Non-pigmented ciliary epithelial cell (primary cell): Measurements from ENCODE around the gene SORBS1.

Source experiments
- DNase-seq: peaks from one replicate; pipeline ENCODE4 v3.0.0-alpha.2; 2010; ENCODE audit warnings: low read depth

The SORBS1 gene

DNA sequence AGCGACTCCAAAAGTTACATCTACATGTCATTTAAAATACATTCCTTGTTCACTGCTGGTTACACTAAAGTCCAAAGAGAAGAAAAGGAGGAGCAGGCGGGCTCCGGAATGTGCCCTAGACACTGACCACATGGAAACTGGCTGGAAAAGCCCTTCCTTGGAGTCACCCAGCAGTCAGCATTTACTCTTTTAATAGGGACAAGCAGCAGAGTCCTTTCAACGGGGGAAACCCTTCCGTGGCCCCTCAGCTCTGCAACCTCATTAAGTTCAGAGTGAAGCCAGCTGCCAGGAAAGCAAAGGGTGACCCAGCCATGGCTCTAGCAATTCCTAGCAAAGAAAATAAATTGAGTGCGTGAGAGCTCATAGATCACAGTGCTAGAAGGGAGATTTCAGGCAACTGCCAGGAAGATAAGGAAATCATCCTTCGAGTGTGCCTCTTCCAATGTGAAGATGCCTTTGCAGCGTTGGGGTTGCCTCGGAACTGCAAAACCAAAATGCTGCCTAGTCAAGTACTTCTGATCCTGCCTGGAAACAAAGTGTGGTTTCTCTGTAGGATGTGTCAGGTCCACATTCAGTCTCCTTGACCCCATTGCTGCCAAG is 101.6 kb downstream of the SORBS1 start:
- DNase-seq, result no peak

DNA sequence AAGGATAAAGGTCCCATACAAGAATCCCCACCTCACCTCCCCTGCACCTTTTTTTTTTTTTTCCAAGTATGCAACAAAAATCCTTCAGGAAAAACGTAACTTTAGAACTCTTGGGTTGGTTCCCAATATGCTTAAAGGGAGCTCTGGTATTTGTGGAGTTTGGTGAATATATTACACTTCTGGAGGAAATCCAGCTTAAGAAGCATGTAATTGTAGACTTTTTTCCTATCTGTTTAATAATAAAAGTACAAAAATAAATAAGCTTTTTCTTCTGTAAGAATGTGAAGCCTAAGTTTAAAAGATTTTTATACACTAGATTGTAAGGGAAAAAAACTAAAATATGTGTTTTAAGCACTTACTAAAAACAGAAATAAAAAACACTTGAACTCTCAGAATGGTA is 102.3 kb downstream of the SORBS1 start:
- DNase-seq, result no peak

DNA sequence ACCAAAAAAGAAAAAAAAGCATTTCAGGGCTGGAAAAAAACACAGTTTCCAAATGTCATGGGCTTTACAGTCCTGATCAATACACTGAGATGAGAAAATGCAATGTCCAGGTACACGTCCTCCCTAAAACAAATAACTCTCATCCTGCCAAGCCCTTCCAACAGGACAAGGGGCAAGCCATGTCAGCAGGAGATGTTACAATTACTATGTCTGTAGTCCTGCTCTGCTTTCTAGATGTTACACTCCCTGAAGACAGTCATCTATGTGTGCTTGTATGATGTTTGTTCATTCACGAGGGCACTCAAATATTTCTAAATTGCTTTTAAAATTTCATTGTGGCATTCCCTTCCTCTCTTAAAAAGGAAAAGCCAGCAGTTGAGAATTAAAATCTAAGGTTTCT is 103.2 kb downstream of the SORBS1 start:
- no peak for DNase-seq

DNA sequence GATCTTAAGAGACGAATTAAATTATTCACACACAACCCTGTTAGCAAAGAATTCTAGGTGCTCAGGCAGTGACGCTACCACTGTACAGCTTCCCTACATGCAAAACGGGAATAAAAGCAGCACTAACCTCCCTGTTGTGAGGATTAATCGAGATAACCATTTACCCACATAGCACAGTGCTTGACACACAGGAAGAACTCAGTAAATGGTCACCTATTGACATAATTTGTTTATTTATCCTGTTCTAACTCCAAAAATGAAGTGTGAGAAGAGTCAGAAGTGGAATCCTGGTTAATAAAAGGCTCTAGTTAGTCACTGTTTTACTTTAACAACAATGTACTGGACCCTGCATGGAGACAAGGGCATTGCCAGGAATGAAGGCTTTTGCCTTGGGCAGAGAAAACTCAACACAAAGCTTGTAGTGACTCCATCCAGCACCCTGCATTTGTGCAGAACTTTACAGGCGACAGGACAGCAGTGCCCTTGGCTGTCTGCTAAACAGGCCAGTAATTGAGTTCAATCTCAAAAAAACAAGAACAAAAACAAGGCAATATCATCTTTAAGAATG is 103.8 kb downstream of the SORBS1 start:
- DNase-seq, result no peak

DNA sequence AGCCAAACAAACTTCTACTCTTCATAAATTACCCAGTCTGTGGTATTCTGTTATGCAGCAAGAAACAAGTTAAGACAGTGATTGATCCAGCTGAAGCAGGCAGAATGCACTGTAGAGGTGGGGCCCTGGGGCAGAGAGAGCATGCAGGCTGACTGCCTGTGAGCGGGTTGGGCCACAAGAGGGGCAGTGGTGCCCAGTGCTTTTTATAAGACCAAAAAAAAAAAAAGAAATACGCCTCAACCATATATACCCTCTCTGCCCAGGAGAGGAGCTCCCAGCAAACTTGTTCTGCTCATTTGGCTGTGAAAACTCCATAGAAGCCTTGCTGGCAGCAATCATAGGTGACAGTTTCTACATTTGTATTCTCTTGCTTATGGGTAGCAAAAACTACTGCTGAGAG is 104.7 kb downstream of the SORBS1 start:
- no peak for DNase-seq

DNA sequence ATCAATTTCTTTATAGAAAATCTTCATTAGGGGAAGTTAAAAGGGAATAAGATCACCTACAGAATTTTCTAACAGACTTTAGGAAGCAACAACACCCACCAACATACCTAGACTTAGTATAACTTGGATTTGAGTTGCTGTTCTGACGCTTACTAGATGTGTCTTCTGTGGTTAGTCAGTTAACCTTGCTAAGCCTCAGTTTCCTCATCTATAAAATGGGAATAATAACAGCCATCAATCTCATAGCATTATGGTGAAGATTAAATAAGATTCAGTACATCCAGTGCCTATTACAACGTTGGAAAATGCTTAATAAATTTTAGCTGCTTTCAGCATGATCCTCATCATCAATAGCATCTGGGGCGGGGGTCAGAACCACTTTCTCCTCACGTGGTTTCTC is 106.2 kb downstream of the SORBS1 start:
- no peak for DNase-seq

DNA sequence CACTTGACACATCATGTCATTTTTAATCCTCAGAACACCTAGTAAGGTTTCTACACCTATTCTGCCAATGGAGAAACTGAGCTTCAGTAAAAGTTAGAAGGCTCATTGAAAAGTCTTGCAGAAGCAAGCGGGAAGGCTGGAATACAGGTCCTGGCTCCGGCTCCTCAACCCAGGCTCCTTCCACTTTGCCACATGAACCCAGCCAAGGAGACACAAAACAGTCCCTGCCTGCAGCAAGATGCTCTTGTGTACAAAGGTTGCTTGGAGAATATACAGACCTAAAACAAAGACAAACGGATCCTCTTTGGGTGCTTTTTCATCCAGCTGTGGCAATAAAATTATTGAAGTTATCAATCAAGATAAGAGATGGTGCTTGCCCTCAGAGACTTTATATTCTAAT is 106.8 kb downstream of the SORBS1 start:
- no peak for DNase-seq

DNA sequence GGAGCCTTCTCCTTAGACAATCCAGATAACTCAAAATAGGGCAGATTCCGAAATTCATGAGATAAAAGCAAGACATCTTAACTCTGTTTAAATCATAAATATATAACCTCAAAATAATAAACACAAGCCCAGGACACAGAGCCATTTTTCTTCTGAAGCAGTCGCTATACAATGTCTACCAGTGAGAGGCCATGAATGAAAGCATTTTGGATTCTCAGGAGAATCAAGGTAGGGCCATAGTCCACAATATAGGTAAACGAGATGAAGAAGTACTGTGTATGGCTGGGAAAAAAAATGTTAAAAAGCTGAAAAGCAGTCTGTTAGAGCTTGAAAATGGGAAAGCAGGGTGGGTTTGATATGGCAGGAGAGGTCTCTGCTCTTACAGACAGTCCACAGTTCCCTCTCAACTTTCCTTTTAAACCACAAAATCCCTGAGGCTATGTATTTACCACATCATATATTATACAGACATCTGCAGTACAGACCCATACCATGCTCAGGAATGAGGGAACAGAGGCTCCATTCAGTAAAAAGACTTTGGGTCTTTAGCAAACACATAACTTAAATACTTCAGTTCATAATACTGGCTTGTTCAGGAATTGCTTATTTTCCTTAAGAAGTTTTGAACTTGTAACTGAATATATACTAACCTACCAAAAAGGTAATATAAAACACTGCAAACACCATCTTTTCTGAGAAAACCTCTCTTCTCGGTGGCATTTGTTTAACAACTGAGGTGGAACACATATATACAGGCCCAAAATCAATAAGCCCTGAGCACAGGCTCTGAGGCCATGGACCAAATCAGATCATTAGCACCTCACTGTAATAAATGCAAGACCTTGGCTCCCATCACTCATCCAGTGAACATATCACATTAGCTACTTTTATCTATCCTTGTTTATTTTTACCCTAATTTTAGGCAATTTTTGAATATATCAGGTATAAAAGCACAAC is 109.3 kb downstream of the SORBS1 start:
- DNase-seq, result no peak

DNA sequence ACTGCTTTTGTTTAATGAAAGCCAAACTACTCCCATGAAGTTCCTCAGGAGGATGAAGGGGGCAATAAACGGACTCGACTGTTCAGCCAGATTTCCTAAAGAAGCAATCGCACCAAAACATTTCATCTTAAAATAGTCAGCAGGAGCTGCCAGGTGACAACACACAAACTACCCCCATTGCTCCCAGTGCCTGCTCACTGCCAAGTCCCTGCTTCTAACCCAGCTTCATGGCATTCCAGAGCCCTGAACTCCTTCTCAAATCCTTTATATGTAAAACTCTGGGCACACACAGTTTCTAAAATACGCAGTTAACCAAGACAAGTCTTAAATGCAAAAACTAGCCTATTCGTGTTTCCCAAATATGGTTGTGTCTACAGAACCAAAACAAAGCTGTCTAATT is 110.0 kb downstream of the SORBS1 start:
- DNase-seq, result no peak

DNA sequence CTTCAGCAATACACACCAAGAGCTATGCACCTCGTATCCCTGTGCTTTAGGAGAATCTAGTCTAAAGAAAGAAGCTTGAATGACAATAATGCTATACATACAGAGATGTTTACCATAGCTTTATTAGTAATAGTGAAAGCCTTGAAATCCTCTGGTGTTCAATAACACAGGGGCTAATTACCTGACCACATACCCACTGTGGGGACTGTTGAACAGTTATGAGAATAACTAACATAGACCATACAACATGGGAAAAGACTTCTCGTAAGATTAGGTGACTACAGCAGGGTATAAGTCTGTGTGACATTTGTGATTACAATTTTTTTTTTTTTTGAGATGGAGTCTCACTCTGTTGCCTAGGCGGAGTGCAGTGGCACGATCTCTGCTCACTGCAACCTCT is 111.0 kb downstream of the SORBS1 start:
- no peak for DNase-seq

DNA sequence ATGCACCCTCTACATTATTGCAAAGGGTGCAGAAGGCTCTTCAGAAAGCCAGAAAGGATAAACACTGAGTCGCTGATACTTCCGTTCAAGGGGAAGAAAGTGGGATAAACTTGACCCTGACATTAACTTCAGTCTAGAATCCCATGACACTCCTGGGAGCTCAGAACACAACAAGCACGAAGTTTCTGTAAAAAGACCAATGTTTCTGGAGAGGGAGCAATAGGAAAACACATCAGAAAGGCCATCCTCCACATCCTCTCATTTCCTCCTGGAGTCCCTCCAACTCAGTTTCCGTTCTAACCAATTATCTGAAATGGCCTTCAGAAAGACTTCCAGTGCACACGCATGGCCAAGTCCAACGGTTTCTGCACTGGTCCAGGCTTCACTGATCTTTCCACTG is 113.5 kb downstream of the SORBS1 start:
- DNase-seq, result no peak

DNA sequence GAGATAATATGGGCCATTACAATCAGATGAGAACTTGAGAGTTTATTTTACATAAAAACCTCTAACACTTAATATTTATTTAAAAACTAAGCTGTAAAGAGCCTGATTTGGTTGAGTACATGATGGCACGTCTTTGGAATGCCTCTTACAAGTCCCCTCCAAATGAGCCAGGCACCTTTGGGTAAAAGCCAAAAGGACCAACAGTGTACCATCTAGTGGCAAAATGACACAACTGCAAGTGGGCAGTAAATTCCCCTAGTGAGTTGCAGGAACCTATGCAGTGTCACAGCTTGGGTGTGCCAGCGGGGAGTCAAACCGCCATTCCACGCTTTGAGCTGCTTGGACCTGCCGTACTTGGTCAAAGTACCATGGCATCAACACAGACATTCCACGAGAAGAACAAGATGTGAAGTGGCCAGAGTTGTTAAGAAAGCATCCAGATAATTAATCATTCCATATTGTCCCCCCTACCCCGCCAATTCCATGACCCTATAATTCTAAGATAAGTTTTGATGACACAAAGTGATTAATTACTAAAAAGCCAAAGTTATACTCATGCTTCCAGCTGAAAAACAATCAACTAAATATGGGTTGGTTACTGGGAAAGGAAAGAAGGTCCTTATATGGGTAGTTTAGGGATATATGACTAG is 115.2 kb downstream of the SORBS1 start:
- peak; percentile 40 for DNase-seq

DNA sequence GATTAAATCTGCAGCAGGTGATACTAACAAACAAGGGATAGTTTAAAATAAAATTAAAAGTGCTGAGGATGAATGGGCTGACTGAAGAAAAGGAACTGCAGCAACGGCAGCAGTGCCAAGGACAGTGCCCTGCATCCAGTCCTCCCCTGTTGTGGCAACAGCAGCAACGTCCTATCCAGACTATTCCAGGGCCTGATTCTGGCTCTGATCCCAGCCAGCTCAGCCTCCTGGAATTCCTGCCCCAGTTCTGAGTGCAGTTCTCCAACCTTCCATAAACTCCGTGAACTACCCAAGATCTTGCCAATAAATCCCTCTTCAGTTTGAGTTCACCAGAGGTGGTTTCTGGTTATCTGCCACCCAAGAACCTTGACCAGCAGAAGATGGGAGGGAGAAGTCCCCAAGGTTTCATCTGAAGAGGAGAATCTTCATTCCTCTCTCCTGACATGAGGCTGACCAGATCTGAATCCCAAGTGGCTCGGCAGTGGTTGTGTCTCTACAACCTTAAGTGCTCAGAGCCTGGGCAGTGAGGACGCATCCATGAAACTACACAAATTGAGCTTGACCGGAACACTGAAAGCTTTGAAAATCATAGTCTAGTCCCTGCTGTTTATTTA is 115.8 kb downstream of the SORBS1 start:
- DNase-seq, result peak; percentile 34

DNA sequence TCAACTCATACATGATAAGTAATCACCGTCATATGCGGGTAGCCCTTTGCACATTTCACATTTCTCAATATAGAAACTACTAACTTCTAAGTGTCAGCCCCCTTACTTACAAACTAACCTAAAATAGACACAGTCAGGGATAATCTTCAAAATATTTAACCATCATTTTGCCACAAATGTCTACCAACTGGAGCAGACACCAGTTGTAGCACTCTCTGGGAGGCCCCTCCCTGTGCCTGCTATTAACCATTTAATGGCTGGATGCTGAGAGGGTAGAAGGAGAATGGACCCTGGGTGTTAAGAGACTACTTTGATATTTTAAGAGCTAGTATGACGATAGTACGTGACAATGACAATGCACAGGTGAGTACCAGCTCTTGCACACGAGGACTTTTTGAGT is 116.4 kb downstream of the SORBS1 start:
- no peak for DNase-seq

DNA sequence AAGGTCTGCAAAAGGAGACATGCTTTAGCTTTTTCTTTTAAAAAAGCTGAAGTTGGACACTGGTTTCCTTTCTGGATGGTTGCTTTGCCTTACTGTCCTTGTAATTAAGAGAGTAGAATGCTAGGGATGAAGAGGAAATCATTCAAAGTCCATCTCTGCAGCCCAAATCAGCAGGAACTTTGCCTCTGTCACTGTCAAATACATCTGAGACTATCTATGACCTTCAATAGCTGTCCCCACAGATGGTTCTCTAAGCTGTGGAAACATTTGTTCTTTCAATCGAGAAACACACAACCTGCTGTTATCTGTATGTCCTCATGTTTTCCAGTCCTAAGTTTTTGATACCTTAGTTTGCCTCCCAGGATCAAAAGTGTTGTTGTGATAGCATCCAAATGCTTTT is 117.5 kb downstream of the SORBS1 start:
- no peak for DNase-seq

DNA sequence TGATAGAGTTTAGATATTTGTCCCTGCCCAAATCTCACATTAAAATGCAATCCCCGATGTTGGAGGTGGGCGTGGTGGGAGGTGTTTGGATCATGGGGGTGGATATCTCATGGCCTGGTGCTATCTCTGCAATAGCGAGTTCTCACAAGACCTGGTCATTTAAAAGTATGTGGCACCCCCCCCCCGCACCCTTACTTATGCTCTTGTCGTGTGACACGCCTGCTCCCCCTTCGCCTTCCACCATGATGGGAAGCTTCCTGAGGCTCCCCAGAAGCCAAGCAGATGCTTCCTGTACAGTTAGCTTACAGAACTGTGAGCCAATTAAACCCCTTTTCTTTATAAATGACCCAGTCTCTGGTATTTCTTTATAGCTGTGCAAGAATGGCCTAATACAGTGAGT is 118.8 kb downstream of the SORBS1 start:
- DNase-seq, result no peak

DNA sequence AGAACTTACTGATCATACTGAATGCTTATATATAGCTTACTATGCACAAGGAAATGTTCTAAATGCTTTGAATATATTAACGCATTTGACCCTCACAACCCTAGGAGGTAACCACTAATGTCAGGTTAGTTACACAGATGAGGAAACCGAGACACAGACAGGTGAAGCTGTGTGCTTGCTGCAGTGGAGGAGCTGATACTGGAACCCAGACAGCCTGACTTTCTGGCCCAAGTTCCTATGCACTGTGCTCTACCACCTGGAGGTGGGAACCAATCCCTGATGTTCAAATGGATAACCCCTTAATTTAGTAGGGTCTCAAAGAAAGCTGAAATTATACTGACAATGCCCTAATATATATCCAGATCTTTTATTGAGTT is 119.6 kb downstream of the SORBS1 start:
- no peak for DNase-seq

DNA sequence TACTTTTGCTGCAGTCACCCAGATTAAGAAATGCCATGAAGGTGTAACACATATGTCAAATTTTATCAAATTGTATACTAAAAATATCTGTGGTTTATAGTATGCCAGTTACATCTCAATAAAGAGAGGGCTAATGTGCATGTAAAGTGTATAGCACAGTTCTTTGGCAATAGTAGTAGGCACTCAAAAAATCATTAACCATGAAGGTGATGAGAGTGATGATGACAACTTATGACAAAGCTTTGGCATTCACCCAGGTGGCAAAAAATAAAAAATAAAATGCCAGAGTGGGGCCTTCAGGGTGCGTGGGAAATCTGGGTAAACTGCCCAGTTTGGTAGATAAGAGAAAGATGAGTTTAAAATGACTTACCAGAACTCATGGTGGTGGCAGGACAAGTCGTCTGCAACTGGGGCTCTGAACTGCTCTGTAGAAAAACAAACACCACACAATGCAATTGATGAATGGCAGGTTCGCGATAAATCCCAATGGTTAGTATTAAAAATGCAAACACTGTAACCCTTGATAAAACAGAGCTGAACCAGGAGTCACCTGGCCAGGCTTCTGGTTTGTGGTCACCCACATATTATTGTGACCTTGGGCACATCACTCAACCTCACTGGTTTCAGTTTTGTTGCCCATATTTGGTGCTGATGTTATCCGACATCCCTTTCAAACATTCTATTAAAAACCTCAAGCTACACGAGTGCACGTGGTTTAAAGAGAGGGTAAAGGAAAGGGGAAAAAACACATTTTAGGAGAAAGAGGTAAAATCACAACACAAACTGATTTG is 120.2 kb downstream of the SORBS1 start:
- no peak for DNase-seq

DNA sequence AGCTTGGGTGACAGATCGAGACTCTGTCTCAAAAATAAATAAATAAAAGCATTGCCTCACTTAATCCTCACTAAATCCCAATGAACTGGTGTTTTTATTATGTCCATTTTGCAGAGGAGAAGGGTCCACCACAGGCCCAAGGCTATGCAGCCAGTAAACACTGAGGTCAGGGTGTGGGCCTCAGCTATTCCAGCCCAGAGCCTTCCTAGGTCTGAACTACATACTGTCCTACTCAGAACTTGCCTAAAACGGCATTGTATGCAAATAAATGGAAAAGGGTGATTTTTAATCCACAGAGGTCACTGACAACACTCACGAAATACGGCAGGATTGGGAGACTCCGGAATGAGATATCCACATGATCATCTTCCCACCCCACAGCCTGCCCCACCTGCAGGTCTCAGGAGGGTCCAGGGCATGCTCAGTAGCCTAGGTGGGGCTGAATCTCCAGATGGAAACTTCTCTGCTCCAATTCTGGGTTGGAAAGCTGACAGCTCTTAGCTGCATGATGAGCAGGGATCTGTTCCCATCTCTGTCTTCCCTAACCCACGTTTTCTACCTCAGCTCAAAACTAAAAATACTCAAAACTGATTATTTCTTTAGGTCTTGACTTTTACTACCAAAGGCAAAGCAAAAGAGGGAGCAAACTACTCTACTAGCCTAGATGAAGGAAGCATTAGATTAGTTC is 121.0 kb downstream of the SORBS1 start:
- DNase-seq, result no peak

DNA sequence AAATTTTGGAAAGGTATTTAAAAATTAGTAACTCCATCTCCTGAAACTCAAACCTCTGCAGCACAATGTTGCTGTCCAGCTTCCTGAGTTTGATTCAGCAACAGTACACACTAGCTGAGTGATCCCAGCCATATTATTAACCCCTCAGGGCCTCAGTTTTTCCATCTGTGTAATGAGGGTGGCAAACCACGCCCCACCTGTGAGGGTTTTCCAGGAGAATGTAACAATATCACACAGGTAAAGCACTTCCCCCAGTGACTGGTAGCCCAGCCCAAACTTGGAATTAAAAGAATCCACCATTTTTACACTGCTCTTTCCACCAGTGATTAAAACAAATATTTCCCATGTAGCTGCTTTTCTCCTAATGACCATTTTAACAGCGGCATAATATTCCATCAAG is 122.4 kb downstream of the SORBS1 start:
- no peak for DNase-seq

DNA sequence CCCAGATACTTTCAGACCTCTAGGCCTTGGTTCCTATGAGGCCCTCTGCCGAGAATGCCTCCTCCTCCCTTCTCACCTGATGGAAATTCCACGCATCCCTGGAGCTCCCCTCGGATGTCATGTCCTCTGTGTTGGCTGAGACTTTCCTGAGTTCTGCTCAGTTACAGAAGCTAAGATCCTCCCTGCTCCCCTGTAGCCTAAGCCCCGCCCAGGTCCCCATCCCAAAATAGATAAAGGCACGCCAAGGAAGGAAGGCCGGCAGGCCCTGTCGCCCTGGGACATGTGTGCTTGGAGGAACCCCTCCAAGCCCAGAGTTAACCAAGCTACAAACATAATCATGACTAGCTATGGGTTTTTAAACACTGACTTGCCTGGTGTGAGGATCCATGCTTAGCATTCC is 123.5 kb downstream of the SORBS1 start:
- no peak for DNase-seq
